Bronchial epithelial cell (primary cell): ENCODE measurements around the gene RUNX2. TPM values are rescaled to one million over a fixed set of nuclear protein-coding genes. Genes with fewer than 3 reads are reported as not detected.
A peak's percentile ranks its signal among the peaks of the same experiment; 100 is the strongest.

Experiments
- DNase-seq: peaks from one replicate; pipeline ENCODE4 v3.0.0-alpha.2; 2010; ENCODE audit warnings: low read depth
- FAIRE-seq: peaks from 2 replicates; lab custom pipeline; 2011; peaks lifted over from hg19 to GRCh38; lab: Jason Lieb, UNC
- H3K27me3 ChIP-seq: 2 replicates; pipeline ENCODE4 v1.5.1; 2011; ENCODE audit warnings: low read length; ENCODE audit not compliant: control insufficient read depth, insufficient read depth
- H3K36me3 ChIP-seq: 2 replicates; pipeline ENCODE4 v1.5.1; 2011; ENCODE audit warnings: low read length; ENCODE audit not compliant: control insufficient read depth, insufficient read depth
- H3K4me3 ChIP-seq: 2 replicates; pipeline ENCODE4 v1.5.1; 2011; ENCODE audit warnings: mild to moderate bottlenecking, low read depth, low read length, control low read depth
- total RNA-seq: library from RNA; depleted of rRNA; stranded (reverse); fragments of >200 nt; gene quantifications from 2 replicates; pipeline ENCODE4 v1.2.1, GENCODE V29; 2014
- TF ChIP-seq, protein P1 (sequence below): IDR thresholded peaks from 2 replicates; pipeline ENCODE4 v1.5.1; 2011; ENCODE audit warnings: mild to moderate bottlenecking, moderate library complexity, low read length, control low read depth, inconsistent platforms; ENCODE audit not compliant: insufficient read depth, severe bottlenecking

RUNX2 gene
- total RNA-seq, 1 donor from 2014 or later: 0.79 TPM

DNA sequence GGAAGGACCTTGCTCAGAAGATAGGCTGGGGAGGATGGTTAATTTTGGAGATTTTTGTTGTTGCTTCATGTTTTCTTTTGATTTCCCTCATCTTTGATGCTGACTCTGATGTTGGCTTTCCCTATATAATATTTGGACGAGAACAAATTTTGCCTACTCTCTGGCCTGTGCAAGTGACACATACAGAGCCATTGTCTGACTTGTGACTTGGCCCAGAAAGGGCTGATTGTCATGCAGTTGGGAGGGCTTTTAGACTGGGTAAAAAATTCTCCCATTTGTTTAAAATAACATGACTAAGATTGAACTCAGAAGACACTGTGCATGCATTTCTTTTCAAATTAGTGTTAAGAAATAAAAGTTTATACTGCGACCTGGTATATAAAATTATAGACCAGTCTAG is 148.2 kb downstream of the RUNX2 start:
- H3K27me3 ChIP-seq: no peaks in the 10 kb centered on the region
- no peak overlapping the region for H3K4me3 ChIP-seq
- TF ChIP-seq, protein P1, sequence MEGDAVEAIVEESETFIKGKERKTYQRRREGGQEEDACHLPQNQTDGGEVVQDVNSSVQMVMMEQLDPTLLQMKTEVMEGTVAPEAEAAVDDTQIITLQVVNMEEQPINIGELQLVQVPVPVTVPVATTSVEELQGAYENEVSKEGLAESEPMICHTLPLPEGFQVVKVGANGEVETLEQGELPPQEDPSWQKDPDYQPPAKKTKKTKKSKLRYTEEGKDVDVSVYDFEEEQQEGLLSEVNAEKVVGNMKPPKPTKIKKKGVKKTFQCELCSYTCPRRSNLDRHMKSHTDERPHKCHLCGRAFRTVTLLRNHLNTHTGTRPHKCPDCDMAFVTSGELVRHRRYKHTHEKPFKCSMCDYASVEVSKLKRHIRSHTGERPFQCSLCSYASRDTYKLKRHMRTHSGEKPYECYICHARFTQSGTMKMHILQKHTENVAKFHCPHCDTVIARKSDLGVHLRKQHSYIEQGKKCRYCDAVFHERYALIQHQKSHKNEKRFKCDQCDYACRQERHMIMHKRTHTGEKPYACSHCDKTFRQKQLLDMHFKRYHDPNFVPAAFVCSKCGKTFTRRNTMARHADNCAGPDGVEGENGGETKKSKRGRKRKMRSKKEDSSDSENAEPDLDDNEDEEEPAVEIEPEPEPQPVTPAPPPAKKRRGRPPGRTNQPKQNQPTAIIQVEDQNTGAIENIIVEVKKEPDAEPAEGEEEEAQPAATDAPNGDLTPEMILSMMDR: no peak
- H3K36me3 ChIP-seq: no peaks in the 10 kb centered on the region
- no peak for DNase-seq
- no peak for FAIRE-seq

- Histone ChIP-seq H3K36me3 (no peaks in the 10 kb centered on the region), H3K4me3 (no peak overlapping the region), H3K27me3 (no peaks in the 10 kb centered on the region)
- DNase-seq: peak; percentile 70
- TF ChIP-seq, protein P1: no peak
- FAIRE-seq: no peak
These were observed 149.1 kb downstream of the RUNX2 start for GRCh38 chr6:45477278-45477677.

DNA sequence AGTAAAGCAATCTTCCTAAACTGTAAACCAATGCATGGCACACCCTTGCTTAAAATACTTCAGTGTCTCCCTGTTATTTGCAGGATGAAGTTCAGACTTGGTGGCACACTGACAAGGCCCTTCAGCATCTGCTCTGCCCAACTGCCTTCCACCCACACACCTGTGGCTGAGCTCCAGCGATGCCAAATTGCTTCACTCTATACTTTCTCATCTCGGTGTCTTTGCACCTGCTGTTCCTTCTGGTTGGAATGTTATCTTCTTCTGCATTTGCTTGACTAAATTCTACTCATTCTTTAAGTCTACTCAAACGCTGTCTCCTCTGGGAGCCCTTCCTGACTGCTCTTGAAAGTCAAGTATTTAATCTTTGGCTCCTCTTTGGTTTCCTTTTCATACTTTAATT is 149.7 kb downstream of the RUNX2 start:
- no peaks in the 10 kb centered on the region for H3K36me3 ChIP-seq
- DNase-seq (peak; percentile 59), FAIRE-seq (no peak)
- TF ChIP-seq, protein P1: no peak
- no peak overlapping the region for H3K4me3 ChIP-seq
- H3K27me3 ChIP-seq: no peaks in the 10 kb centered on the region

GRCh38 chr6:45478240-45478639 is 150.1 kb downstream of the RUNX2 start:
- FAIRE-seq: no peak
- peak; percentile 96 for DNase-seq
- TF ChIP-seq, protein P1: no peak
- H3K36me3 ChIP-seq: no peaks in the 10 kb centered on the region
- no peak overlapping the region for H3K4me3 ChIP-seq
- H3K27me3 ChIP-seq: no peaks in the 10 kb centered on the region

DNA sequence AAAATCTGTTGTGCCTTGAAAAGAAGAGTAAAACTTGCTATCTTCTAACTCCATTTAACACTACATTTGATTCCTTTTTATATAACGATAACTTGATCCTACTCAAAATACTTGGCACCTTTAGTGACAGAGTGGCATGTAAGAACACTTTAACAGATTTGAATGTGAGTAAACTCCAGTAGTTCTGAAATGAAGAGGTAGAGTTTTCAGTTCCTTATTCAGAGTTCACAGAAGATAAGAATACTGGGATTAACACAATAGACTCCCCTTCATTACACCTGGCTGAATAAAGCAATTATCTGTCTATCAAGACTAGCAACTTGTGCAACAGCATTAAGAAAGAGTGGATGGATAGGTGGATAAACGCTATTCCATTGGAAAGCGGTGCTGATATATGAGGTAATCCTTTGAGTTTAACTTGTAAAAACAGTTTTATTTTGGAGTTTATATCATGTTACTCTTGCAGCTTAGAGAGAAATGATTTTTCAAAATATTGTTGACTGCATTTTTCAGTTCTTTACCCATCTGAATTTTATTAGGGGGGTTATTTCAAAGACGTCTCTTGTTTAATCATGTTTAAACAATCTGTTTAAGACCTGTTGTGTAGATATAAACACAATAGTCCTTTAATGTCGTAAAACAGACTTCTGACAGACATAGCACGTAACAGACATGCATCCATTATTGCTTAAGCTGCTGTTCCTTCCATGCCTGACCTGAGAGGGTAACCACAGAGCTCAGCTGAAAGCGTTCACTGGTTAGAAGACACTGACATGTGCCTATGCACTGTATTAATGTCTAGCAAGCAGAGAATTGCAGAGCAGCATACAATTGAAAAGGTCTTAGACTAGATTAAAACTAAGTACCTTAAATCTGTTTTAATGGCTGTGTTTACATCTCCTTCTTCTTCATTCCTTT is 152.0 kb downstream of the RUNX2 start:
- DNase-seq: peak; percentile 61
- TF ChIP-seq, protein P1: no peak
- Histone ChIP-seq H3K36me3 (no peaks in the 10 kb centered on the region), H3K27me3 (no peaks in the 10 kb centered on the region), H3K4me3 (no peak overlapping the region)
- FAIRE-seq: no peak
